ENCODE data around the gene PADI4.
"Not testable (repeated sequence)": the region's sequence is repeated elsewhere in the genome, so short reads cannot be mapped to it uniquely, and the experiment has no call there.

GRCh38 chr1:17345506-17345905 is 37.5 kb downstream of the PADI4 start:
- TF ChIP-seq POLR2A (IDR thresholded peaks at IDR 0.05) = not testable (repeated sequence)
- TF ChIP-seq, protein P1, sequence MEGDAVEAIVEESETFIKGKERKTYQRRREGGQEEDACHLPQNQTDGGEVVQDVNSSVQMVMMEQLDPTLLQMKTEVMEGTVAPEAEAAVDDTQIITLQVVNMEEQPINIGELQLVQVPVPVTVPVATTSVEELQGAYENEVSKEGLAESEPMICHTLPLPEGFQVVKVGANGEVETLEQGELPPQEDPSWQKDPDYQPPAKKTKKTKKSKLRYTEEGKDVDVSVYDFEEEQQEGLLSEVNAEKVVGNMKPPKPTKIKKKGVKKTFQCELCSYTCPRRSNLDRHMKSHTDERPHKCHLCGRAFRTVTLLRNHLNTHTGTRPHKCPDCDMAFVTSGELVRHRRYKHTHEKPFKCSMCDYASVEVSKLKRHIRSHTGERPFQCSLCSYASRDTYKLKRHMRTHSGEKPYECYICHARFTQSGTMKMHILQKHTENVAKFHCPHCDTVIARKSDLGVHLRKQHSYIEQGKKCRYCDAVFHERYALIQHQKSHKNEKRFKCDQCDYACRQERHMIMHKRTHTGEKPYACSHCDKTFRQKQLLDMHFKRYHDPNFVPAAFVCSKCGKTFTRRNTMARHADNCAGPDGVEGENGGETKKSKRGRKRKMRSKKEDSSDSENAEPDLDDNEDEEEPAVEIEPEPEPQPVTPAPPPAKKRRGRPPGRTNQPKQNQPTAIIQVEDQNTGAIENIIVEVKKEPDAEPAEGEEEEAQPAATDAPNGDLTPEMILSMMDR (IDR thresholded peaks at IDR 0.05) = not testable (repeated sequence)

Data from Peyer's patch (tissue), 4 donors.